HuH-7 (cell line): Measurements from ENCODE around the gene UGT1A4.
"Not testable (repeated sequence)": the region's sequence is repeated elsewhere in the genome, so short reads cannot be mapped to it uniquely, and the experiment has no call there.

Experiments
- DNase-seq: peaks from one replicate; pipeline ENCODE4 v3.0.0; 2011; ENCODE audit warnings: low spot score

Gene UGT1A4

GRCh38 chr2:233750689-233751088 lies 32.2 kb downstream of the UGT1A4 start:
- DNase-seq, result not testable (repeated sequence)

GRCh38 chr2:233751212-233752009 lies 32.9 kb downstream of the UGT1A4 start:
- DNase-seq, result not testable (repeated sequence)

DNA sequence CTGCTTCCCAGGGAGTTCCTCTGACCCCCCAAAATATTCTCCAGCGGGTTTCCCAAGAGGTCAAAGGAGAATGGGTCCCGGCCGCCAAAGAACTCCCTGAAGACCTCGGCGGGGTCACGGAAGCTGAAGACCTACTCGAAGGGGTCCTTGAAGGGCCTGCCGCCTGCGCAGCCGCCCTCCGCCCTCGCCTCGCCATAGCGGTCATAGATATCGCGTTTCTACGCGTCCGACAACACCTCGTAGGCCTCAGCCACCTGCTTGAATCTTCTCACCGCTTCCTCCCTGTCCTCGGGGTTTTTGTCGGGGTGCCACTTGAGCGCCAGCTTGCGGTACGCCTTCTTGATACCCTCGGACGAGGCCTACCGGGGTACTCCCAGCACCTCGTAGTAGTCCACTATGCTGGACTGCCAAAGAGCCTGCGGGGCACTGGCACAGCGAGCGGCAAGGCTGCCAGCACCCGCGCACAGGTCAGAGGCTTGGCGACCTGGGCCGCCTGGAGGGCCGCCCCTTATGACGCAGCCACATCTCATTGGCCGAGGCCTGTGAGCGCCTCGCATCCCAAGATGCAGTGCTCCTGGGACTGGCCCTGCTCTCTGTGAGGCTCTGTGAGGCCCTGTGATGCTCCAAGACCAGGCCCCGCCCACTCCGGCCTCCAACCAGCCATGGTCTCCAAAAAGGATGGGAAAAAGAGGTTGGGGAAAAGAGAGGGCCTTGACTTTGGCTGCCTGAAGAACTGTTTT lies 36.5 kb downstream of the UGT1A4 start:
- DNase-seq, result no peak

DNA sequence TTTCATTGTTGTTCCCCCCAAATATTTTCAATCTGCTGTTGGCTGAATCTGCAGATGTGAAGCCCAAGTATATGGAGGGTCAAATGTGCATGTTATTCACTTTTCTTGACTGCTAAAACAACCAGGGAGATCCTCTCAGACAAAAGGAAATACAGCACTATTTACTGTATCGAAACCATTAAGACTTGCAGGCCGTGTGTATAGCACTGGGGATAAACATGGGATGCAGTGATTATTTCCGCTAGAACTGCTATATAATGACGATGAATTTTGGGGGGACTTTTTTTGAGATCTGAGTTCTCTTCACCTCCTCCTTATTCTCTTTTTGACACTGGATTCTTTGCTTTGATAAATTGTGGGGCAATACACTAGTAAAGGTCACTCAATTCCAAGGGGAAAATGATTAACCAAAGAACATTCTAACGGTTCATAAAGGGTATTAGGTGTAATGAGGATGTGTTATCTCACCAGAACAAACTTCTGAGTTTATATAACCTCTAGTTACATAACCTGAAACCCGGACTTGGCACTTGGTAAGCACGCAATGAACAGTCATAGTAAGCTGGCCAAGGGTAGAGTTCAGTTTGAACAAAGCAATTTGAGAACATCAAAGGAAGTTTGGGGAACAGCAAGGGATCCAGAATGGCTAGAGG lies 38.0 kb downstream of the UGT1A4 start:
- peak; percentile 86 for DNase-seq

DNA sequence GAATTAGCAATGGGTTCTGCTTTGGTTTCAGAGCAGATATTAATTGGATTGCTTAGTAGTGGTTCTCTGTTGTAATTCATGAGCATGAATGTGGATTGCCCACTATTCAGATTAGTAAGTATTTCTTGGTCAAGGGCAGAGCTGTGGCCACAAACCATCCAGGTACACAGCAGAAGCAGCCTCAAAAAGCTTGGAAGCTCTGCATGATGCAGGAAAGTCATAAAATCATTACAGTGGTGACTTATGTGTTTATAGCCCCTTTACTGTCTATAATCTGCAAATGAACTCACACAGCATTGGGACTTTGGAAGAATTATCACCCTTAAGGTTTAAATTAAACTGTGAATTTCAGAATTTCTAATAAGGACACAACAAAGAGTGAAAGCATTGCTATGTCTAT lies 39.6 kb downstream of the UGT1A4 start:
- no peak for DNase-seq

DNA sequence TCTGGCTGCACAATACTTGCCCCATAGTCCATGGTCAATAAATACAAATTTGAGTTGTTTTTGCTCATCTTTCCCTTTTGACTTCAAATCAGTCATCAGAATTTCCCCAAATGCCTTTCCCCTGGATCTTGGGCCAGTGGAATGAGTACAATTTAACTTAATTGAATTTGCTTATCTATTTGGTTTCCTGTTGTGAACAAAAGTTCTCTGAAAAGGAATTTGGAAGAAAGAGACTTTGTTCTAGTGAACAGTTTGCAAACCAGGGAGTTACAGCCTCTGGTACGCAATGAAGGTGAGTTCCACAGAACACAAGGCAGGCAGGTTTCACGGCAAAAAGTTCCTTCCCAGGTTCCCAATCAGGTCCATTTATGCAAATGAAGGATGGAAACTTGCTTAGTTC lies 40.3 kb downstream of the UGT1A4 start:
- no peak for DNase-seq

DNA sequence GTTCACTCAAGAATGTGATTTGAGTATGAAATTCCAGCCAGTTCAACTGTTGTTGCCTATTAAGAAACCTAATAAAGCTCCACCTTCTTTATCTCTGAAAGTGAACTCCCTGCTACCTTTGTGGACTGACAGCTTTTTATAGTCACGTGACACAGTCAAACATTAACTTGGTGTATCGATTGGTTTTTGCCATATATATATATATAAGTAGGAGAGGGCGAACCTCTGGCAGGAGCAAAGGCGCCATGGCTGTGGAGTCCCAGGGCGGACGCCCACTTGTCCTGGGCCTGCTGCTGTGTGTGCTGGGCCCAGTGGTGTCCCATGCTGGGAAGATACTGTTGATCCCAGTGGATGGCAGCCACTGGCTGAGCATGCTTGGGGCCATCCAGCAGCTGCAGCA lies 41.5 kb downstream of the UGT1A4 start, which contains the start of gene UGT1A1:
UGT1A1 (plus strand) TSS at position 228 of the 400 bp plus-strand sequence; CDS start at position 246, 18 bp downstream.
- peak; percentile 35 for DNase-seq

- no peak for DNase-seq
Observed at GRCh38 chr2:233761040-233761769, 42.7 kb downstream of the UGT1A4 start.

- no peak for DNase-seq
Observed at GRCh38 chr2:233764264-233764663, 45.7 kb downstream of the UGT1A4 start.

DNA sequence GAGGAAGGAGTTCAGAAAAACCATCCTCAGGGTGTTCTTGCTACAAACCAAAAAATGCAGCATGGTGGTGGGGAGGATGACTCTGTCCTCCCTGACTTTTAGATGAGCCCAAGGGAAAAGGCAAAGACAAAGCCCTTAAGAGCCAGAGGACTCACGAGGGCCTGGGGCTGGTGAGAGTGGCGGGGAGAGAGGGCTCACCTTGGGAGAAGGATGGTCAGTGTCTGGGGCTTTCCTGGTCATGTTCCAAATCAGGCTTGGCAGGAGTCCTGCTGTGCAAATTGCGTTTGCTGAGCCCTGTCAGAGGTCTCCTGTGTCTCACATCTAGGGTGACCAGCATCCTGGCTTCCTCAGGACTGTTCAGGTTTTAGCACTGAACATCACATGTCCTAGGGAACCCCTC lies 46.2 kb downstream of the UGT1A4 start:
- DNase-seq, result no peak

GRCh38 chr2:233766416-233766815 lies 47.9 kb downstream of the UGT1A4 start:
- no peak for DNase-seq

- no peak for DNase-seq
Observed at GRCh38 chr2:233768076-233768475, 49.5 kb downstream of the UGT1A4 start.

- no peak for DNase-seq
Observed at GRCh38 chr2:233769260-233769659, 50.7 kb downstream of the UGT1A4 start.

DNA sequence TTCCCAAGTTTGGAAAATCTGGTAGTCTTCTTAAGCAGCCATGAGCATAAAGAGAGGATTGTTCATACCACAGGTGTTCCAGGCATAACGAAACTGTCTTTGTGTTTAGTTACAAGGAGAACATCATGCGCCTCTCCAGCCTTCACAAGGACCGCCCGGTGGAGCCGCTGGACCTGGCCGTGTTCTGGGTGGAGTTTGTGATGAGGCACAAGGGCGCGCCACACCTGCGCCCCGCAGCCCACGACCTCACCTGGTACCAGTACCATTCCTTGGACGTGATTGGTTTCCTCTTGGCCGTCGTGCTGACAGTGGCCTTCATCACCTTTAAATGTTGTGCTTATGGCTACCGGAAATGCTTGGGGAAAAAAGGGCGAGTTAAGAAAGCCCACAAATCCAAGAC lies 53.6 kb downstream of the UGT1A4 start:
- DNase-seq, result no peak

GRCh38 chr2:233772583-233772982 lies 54.0 kb downstream of the UGT1A4 start:
- no peak for DNase-seq

GRCh38 chr2:233773854-233774253 lies 55.3 kb downstream of the UGT1A4 start:
- no peak for DNase-seq

GRCh38 chr2:233775414-233775813 lies 56.9 kb downstream of the UGT1A4 start:
- no peak for DNase-seq

- DNase-seq, result no peak
Observed at GRCh38 chr2:233778030-233778429, 59.5 kb downstream of the UGT1A4 start, which contains the start of gene MROH2A. TSS of gene MROH2A (plus strand) at chr2:233778330. CDS start at chr2:233779359, 1,029 bp downstream.

GRCh38 chr2:233779722-233780121 lies 61.2 kb downstream of the UGT1A4 start:
- DNase-seq, result no peak

DNA sequence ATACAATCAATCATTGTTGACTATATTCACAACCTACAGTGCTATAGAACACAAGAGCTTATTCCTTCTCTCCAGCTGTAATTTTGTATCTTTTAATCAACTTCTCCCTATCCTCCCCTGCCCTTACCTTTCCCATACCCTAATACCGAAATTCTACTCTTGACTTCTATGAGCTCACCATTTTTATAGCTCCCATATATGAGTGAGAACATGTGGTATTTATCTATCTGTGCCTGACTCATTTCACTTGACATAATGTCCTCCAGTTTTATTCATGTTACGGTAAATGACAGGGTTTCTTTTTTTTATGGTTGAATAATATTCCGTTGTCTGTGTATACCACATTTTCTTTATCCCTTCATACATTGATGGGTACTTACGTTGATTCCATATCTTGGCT lies 62.2 kb downstream of the UGT1A4 start:
- no peak for DNase-seq

GRCh38 chr2:233789554-233789953 lies 71.0 kb downstream of the UGT1A4 start:
- no peak for DNase-seq
